Smooth muscle cell (in vitro differentiated cells): ENCODE data around the gene MUC5AC. TPM values are rescaled to one million over a fixed set of nuclear protein-coding genes. Genes with fewer than 3 reads are reported as not detected.

ENCODE experiments used
- DNase-seq: peaks from one replicate; lab custom pipeline; 2025; ENCODE audit not compliant: unreplicated experiment; lab: John Stamatoyannopoulos, UW
- H2AFZ ChIP-seq: fragments of 200-600 bp; sonication (generic); 2 replicates; pipeline ENCODE4 v1.6.0; 2016; ENCODE audit warnings: antibody characterized with exemption, low read depth, mild to moderate bottlenecking
- H3F3A ChIP-seq: fragments of 200-600 bp; sonication (generic); 2 replicates; pipeline ENCODE4 v1.6.0; 2017; ENCODE audit warnings: antibody characterized with exemption, low read depth
- H3K27ac ChIP-seq: fragments of 200-600 bp; sonication (generic); 2 replicates; pipeline ENCODE4 v1.5.1; 2016; ENCODE audit warnings: low read depth, mild to moderate bottlenecking
- H3K27me3 ChIP-seq: fragments of 200-600 bp; sonication (generic); 2 replicates; pipeline ENCODE4 v1.6.1; 2016; ENCODE audit warnings: low read depth, mild to moderate bottlenecking
- H3K36me3 ChIP-seq: fragments of 200-600 bp; sonication (generic); 2 replicates; pipeline ENCODE4 v1.5.1; 2016; ENCODE audit warnings: low read depth
- H3K4me1 ChIP-seq: fragments of 200-600 bp; sonication (generic); 2 replicates; pipeline ENCODE4 v1.5.1; 2016; ENCODE audit warnings: low read depth
- H3K4me2 ChIP-seq: fragments of 200-600 bp; sonication (generic); 2 replicates; pipeline ENCODE4 v1.6.0; 2016; ENCODE audit warnings: mild to moderate bottlenecking
- H3K4me3 ChIP-seq: fragments of 200-600 bp; sonication (generic); 2 replicates; pipeline ENCODE4 v1.5.1; 2016; ENCODE audit warnings: mild to moderate bottlenecking
- H3K79me2 ChIP-seq: fragments of 200-600 bp; sonication (generic); 2 replicates; pipeline ENCODE4 v1.6.0; 2016; ENCODE audit warnings: low read depth, mild to moderate bottlenecking
- H3K9ac ChIP-seq: fragments of 200-600 bp; sonication (generic); 2 replicates; pipeline ENCODE4 v1.6.0; 2016; ENCODE audit warnings: low read depth
- H3K9me3 ChIP-seq: fragments of 200-600 bp; sonication (generic); replicated peaks from 2 replicates; pipeline ENCODE4 v1.5.1; 2016; ENCODE audit warnings: low read depth
- H4K20me1 ChIP-seq: fragments of 200-600 bp; sonication (generic); 2 replicates; pipeline ENCODE4 v1.6.0; 2016; ENCODE audit warnings: low read depth
- CTCF ChIP-seq: fragments of 200-600 bp; sonication (generic); IDR thresholded peaks from 2 replicates; pipeline ENCODE4 v1.5.1; 2017; ENCODE audit warnings: borderline replicate concordance, mild to moderate bottlenecking, antibody characterized with exemption; ENCODE audit not compliant: insufficient read depth, poor library complexity, severe bottlenecking
- WGBS: methylation state at CpG from one replicate; pipeline ENCODE4 v1.1.7; 2016; ENCODE audit warnings: low lambda C conversion rate; 5-methylcytosine and 5-hydroxymethylcytosine counted together
- polyA plus RNA-seq: library from polyadenylated mRNA; unstranded; fragments of >200 nt; fragmentation: Nextera tagmentation; extraction: Ambion mirVana; gene quantifications from 2 replicates; pipeline ENCODE4 v1.2.1, GENCODE V29; 2016
- total RNA-seq: library from RNA; depleted of rRNA; stranded (reverse); fragments of >200 nt; gene quantifications from 2 replicates; pipeline ENCODE4 v1.2.3, GENCODE V29; 2014

MUC5AC gene
- total and polyA plus RNA-seq, 2 experiments from 2014 or later: not detected

- Histone ChIP-seq H3K79me2 (no peaks in the 10 kb centered on the region), H3K36me3 (no peaks in the 10 kb centered on the region), H3K27me3 (no peaks in the 10 kb centered on the region), H3K4me1 (no peaks in the 10 kb centered on the region), H3K27ac (no peak overlapping the region), H3K4me2 (no peak overlapping the region), H3K4me3 (no peak overlapping the region), H2AFZ (no peak overlapping the region), H3F3A (no peaks in the 10 kb centered on the region), H3K9ac (no peak overlapping the region), H4K20me1 (no peaks in the 10 kb centered on the region), H3K9me3 (no peaks in the 10 kb centered on the region)
- TF ChIP-seq CTCF: no peak
- no peak for DNase-seq
- 94% methylated on average over 9 of the region's 17 CpGs for WGBS
These were observed 21.9 kb downstream of the MUC5AC start for GRCh38 chr11:1179641-1180040.

- H3K4me3 ChIP-seq: no peak overlapping the region
- no peaks in the 10 kb centered on the region for H3K27me3 ChIP-seq
- no peaks in the 10 kb centered on the region for H3K4me1 ChIP-seq
- WGBS: 88% methylated on average over 15 of the region's 15 CpGs
- no peaks in the 10 kb centered on the region for H3K79me2 ChIP-seq
- no peaks in the 10 kb centered on the region for H4K20me1 ChIP-seq
- TF ChIP-seq CTCF: no peak
- no peaks in the 10 kb centered on the region for H3F3A ChIP-seq
- H3K4me2 ChIP-seq: no peak overlapping the region
- H2AFZ ChIP-seq: no peak overlapping the region
- no peaks in the 10 kb centered on the region for H3K36me3 ChIP-seq
- no peaks in the 10 kb centered on the region for H3K9me3 ChIP-seq
- H3K27ac ChIP-seq: no peak overlapping the region
- DNase-seq: no peak
- no peak overlapping the region for H3K9ac ChIP-seq
These were observed 22.4 kb downstream of the MUC5AC start for GRCh38 chr11:1180171-1180570.

GRCh38 chr11:1180947-1181391 is 23.2 kb downstream of the MUC5AC start:
- TF ChIP-seq CTCF: no peak
- DNase-seq: no peak

GRCh38 chr11:1181420-1181819 is 23.7 kb downstream of the MUC5AC start:
- no peaks in the 10 kb centered on the region for H3K79me2 ChIP-seq
- no peaks in the 10 kb centered on the region for H3K27me3 ChIP-seq
- H3K4me2 ChIP-seq: no peak overlapping the region
- no peaks in the 10 kb centered on the region for H3K4me1 ChIP-seq
- no peaks in the 10 kb centered on the region for H3K36me3 ChIP-seq
- H3K9ac ChIP-seq: no peak overlapping the region
- no peak for DNase-seq
- H3K9me3 ChIP-seq: no peaks in the 10 kb centered on the region
- WGBS: 87% methylated on average over 10 of the region's 10 CpGs
- H3F3A ChIP-seq: no peaks in the 10 kb centered on the region
- no peak overlapping the region for H3K4me3 ChIP-seq
- H2AFZ ChIP-seq: no peak overlapping the region
- no peak overlapping the region for H3K27ac ChIP-seq
- TF ChIP-seq CTCF: no peak
- H4K20me1 ChIP-seq: no peaks in the 10 kb centered on the region

More at GRCh38 chr11:1180947-1181391, 23.2 kb downstream of the MUC5AC start:
- H3K27ac ChIP-seq: no peak overlapping the region
- no peaks in the 10 kb centered on the region for H3K4me1 ChIP-seq
- H4K20me1 ChIP-seq: no peaks in the 10 kb centered on the region
- H3K9ac ChIP-seq: no peak overlapping the region
- H3K79me2 ChIP-seq: no peaks in the 10 kb centered on the region
- no peaks in the 10 kb centered on the region for H3K9me3 ChIP-seq
- no peaks in the 10 kb centered on the region for H3K36me3 ChIP-seq
- H3K4me3 ChIP-seq: no peak overlapping the region
- no peaks in the 10 kb centered on the region for H3K27me3 ChIP-seq
- no peak overlapping the region for H2AFZ ChIP-seq
- no peaks in the 10 kb centered on the region for H3F3A ChIP-seq
- 93% methylated on average over 25 of the region's 29 CpGs for WGBS
- no peak overlapping the region for H3K4me2 ChIP-seq
